Activated CD8-positive, alpha-beta T cell treated with anti-CD3 and anti-CD28 coated beads, Interleukin-2, amount 10 ng/mL, durations not matched to agents 7 days and 5 days (primary cell): ENCODE results near the gene ANO5. TPM values are rescaled to one million over a fixed set of nuclear protein-coding genes. Genes with fewer than 3 reads are reported as not detected.

Source experiments
- ATAC-seq: fragments of 150-1000 bp; cut with Tn5 transposase; one replicate; pipeline ENCODE4 v1.10.0; 2021; ENCODE audit warnings: moderate library complexity
- CTCF ChIA-PET: fragments of 350-600 bp; sonication (Branson Sonifier 250); formaldehyde crosslinking; loops from one replicate; lab custom pipeline; 2021; ENCODE audit warnings: antibody characterized with exemption; lab: Charles Lee
- POLR2A ChIA-PET: fragments of 350-600 bp; sonication (Branson Sonifier 250); formaldehyde crosslinking; loops from one replicate; lab custom pipeline; 2021; ENCODE audit warnings: antibody characterized with exemption; lab: Charles Lee
- DNase-seq: peaks from one replicate; pipeline ENCODE4 v3.0.0-alpha.2; 2020
- H3K27ac Mint-ChIP-seq: one replicate; pipeline ENCODE4 v1.8.0; 2021; ENCODE audit warnings: mild to moderate bottlenecking, mixed read lengths
- H3K27me3 Mint-ChIP-seq: one replicate; pipeline ENCODE4 v1.8.0; 2021; ENCODE audit warnings: low read depth, mixed read lengths
- H3K36me3 Mint-ChIP-seq: one replicate; pipeline ENCODE4 v1.8.0; 2021; ENCODE audit warnings: low read depth, mixed read lengths
- H3K4me1 Mint-ChIP-seq: one replicate; pipeline ENCODE4 v1.8.0; 2021; ENCODE audit warnings: low read depth, mixed read lengths
- H3K4me3 Mint-ChIP-seq: one replicate; pipeline ENCODE4 v1.8.0; 2021; ENCODE audit warnings: mild to moderate bottlenecking, mixed read lengths
- H3K9me3 Mint-ChIP-seq: one replicate; pipeline ENCODE4 v1.8.0; 2022; ENCODE audit warnings: mixed read lengths; ENCODE audit not compliant: insufficient read depth
- total RNA-seq, 2 experiments: library from RNA; stranded (reverse); gene quantifications; one replicate each; pipeline ENCODE4 v1.2.3, GENCODE V29; 2021

The ANO5 gene, protein sequence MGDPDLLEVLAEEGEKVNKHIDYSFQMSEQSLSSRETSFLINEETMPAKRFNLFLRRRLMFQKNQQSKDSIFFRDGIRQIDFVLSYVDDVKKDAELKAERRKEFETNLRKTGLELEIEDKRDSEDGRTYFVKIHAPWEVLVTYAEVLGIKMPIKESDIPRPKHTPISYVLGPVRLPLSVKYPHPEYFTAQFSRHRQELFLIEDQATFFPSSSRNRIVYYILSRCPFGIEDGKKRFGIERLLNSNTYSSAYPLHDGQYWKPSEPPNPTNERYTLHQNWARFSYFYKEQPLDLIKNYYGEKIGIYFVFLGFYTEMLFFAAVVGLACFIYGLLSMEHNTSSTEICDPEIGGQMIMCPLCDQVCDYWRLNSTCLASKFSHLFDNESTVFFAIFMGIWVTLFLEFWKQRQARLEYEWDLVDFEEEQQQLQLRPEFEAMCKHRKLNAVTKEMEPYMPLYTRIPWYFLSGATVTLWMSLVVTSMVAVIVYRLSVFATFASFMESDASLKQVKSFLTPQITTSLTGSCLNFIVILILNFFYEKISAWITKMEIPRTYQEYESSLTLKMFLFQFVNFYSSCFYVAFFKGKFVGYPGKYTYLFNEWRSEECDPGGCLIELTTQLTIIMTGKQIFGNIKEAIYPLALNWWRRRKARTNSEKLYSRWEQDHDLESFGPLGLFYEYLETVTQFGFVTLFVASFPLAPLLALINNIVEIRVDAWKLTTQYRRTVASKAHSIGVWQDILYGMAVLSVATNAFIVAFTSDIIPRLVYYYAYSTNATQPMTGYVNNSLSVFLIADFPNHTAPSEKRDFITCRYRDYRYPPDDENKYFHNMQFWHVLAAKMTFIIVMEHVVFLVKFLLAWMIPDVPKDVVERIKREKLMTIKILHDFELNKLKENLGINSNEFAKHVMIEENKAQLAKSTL
- under 1 TPM in 1 of 2 experiments, not detected in 1; 0.08 TPM for total RNA-seq

DNA sequence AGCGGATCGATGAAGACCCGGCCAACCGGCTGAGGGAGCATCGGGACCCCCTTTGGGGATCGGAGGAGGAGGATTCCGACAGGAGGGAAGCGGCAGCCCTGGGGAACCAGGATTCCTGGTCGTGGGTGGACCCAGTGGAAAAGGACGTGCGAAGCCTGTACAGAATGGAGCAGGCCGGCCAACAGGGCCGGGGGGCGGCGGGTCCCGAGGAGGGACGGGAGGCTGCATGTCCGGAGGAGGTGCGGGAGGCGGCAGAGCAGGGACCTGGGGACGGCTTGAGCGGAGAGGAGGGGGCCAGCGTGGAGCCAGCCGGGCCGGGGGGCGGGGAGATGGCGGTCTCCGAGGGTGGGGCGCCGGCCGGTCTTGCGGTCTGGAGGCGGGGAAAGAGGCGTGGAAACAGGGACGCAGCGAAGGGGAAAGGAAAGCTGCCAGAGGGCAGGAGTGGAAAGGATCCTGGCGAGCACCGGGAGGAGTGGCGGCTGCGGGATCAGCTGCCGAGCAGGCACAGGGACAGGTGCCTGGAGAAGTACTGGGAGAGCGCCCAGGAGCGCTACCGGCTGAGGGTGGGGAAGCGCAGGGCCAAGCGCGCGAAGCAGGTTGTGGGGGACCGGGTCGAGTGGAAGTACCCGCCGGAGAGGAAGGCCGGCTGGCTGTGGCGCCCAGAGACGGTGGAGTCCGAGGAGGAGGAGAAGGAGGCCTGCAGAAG, at the start of gene ANO5:
Gene ANO5 (plus strand): TSS at position 444 of the 706 bp plus-strand sequence. CDS start 408 bp downstream, outside the sequence.
- DNase-seq (no peak), ATAC-seq (peak; percentile 42)
- POLR2A ChIA-PET = no interaction called here
- Mint-ChIP-seq H3K4me3 (no peak within 1 kb of the TSS), H3K9me3 (no peaks in the 10 kb centered on the region), H3K27ac (no peak within 1 kb of the TSS), H3K36me3 (no peaks in the 10 kb centered on the region), H3K4me1 (peaks cover 3% of the 10 kb centered on the region), H3K27me3 (peaks cover 27% of the 10 kb centered on the region)
- CTCF ChIA-PET = no interaction called here

DNA sequence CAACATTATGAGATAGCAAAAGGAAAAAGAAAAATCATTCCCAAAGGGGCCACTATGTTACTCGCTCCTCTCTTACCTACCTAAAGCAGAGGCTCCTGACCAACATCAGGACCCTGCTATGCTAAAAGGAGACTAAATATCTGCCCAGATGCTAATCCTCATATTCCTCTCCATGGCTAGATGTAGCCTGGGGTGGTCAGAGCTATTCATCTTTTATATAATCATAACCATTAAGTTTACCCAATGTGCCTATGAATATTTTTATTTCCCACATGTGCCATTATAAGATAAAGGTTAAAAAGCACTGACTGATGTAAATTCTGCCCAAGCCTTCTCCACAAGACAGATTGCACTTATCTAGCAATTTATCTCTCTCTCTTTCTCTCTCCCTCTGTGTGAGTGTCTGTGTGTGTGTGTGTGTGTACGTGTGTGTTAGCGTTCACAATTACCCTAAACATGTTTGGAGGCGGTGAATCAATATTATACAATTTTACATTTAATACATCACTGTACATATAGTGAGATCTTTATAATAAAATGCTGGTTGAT, 41.2 kb upstream of the ANO5 start:
- H3K36me3 Mint-ChIP-seq = no peaks in the 10 kb centered on the region
- ChIA-PET CTCF (no interaction called here), POLR2A (no interaction called here)
- H3K9me3 Mint-ChIP-seq = no peaks in the 10 kb centered on the region
- no peaks in the 10 kb centered on the region for H3K4me1 Mint-ChIP-seq
- ATAC-seq (no peak), DNase-seq (no peak)
- no peak overlapping the region for H3K4me3 Mint-ChIP-seq
- H3K27me3 Mint-ChIP-seq = no peaks in the 10 kb centered on the region
- H3K27ac Mint-ChIP-seq = no peak overlapping the region

DNA sequence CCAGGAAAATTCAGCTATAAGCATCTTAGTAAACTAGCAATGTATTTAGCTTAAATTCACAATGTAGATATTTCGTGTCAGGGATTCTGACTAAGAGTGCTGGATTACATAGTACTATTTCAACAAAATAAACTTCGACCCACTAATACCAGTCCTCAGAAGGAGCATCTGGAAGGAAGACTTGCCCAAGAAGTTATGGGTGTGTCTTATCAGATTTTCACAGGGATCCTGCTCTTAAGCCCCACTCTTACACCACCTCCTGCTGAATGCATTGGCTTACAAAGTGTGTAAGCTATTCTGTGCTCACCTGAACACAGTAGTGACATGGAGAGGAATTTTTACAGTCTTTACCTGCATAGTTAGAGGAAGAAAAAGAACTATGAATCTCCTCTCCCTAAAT, 35.4 kb upstream of the ANO5 start:
- Mint-ChIP-seq H3K27ac (no peak overlapping the region), H3K27me3 (no peaks in the 10 kb centered on the region), H3K36me3 (no peaks in the 10 kb centered on the region), H3K9me3 (no peaks in the 10 kb centered on the region), H3K4me3 (no peak overlapping the region), H3K4me1 (no peaks in the 10 kb centered on the region)
- DNase-seq = no peak
- ChIA-PET POLR2A (no interaction called here), CTCF (no interaction called here)
- no peak for ATAC-seq

DNA sequence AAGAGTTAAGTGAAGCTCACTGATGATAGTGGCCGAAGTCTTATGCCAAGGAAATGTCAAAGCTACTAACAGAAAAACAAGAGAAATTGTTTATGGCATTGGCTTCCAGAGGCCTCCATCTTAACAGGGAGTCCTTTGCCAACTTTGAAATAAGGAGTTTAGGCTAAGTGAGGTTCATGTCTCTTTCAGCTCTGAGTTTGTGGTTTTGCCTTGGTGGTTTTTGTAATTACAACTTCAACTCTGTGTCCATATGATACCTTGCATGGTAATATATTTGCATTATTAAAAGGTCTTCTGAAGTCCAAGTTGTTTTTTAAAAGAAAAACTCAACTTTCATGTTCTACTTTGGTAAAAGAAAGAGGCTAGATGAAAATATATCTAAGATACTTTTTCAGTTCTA, 31.4 kb upstream of the ANO5 start:
- Mint-ChIP-seq H3K36me3 (no peaks in the 10 kb centered on the region), H3K4me1 (no peaks in the 10 kb centered on the region), H3K4me3 (no peak overlapping the region), H3K9me3 (no peaks in the 10 kb centered on the region), H3K27me3 (no peaks in the 10 kb centered on the region), H3K27ac (no peak overlapping the region)
- ChIA-PET CTCF (no interaction called here), POLR2A (no interaction called here)
- no peak for ATAC-seq
- DNase-seq = no peak

DNA sequence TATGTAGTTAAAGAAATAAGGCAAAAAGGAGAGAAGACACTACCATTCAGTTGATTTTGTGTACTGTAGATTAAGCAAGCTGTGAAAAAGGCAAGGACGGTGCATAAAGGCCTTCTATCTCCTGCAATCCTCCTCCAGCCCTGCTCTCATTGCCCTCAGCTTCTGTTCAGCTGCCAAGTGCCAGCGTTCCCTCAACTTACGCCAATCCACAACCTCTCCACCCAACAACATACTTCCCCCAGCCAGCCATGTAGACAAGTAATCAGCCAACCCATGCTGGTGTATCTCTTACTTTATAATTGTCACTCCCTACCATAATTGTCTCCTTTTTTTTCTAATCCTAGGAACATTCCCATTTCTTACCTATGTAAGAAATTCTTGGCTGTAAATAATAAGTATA, 30.1 kb upstream of the ANO5 start:
- no peak for ATAC-seq
- Mint-ChIP-seq H3K36me3 (no peaks in the 10 kb centered on the region), H3K27me3 (no peaks in the 10 kb centered on the region), H3K27ac (no peak overlapping the region), H3K4me1 (no peaks in the 10 kb centered on the region), H3K4me3 (no peak overlapping the region), H3K9me3 (no peaks in the 10 kb centered on the region)
- ChIA-PET POLR2A (no interaction called here), CTCF (no interaction called here)
- no peak for DNase-seq

DNA sequence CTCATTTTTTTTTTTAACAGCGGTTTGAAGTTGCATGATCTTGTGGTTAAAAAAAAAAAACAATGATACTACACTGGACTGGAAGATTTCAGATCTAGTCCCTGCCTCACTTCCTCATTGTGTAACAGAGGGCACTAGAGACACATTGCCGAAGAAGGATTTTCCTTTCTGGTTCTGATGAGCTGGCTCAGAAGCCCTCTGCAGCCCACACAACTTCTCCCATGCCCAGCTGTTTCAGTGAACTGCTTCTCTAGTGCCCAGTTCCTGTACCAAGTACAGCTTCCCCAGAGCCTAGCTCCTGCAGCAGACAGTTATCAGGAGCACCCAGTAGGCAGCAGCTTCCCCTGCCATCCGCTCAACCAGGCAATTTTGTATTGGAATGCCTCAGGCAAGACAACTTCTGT, 29.5 kb upstream of the ANO5 start:
- no peaks in the 10 kb centered on the region for H3K36me3 Mint-ChIP-seq
- H3K4me1 Mint-ChIP-seq = no peaks in the 10 kb centered on the region
- ATAC-seq = no peak
- DNase-seq = no peak
- POLR2A ChIA-PET = no interaction called here
- no peak overlapping the region for H3K27ac Mint-ChIP-seq
- no peak overlapping the region for H3K4me3 Mint-ChIP-seq
- CTCF ChIA-PET = no interaction called here
- no peaks in the 10 kb centered on the region for H3K9me3 Mint-ChIP-seq
- H3K27me3 Mint-ChIP-seq = no peaks in the 10 kb centered on the region

DNA sequence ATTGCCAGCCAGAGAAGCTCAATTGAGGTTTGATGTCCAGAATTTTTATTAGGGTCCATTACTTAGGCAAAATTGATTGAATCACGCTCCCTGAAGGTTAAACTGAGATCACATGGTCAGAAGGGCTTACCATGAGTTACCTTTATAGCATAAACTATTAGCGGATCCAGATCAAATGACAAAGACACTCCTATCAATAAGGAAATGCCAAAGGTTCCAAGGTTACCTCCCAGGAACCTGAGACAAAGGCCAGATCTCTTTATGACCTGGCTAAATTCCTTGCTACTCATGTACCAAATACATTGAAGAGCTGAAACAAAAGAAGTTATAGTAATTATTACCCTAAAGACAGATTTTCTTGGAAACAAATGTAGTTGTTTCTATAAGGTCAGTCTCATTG, 27.8 kb upstream of the ANO5 start:
- ATAC-seq (no peak), DNase-seq (no peak)
- Mint-ChIP-seq H3K27me3 (no peaks in the 10 kb centered on the region), H3K36me3 (no peaks in the 10 kb centered on the region), H3K27ac (no peak overlapping the region), H3K4me3 (no peak overlapping the region), H3K9me3 (no peaks in the 10 kb centered on the region), H3K4me1 (no peaks in the 10 kb centered on the region)
- ChIA-PET POLR2A (no interaction called here), CTCF (no interaction called here)

DNA sequence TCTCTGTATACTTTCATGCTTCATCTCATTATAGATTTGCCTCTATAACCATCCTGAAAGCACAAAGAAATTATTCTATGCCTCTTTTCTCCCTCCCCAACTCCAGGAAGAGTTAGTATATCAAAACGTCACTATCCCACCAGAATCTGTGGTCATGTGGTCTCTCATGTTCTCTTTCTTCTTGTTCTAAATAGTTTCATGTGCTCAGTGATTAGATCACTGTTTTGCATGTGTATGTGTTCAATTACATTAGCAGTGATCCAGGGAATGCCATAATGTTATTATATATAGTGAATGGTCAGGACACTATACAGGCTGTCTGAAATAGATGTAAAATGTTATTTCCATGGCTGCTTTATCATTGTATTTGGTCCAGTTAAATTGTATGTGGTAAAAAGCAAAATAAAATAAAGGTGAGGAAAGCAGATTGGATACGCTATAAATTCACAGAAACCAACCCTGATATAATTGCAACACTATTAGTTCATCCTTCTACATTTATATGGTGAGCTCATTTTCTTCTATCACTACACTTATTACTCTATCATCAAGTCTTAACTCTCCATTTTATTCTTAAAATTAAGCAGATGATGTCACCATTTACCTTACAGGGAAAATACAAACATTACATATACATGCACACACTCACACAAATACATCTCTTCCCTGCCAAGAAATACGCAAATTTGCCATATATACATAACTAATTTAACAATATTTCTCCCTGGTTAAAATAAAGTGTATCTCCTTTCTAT, 26.9 kb upstream of the ANO5 start:
- Mint-ChIP-seq H3K36me3 (no peaks in the 10 kb centered on the region), H3K4me3 (no peak overlapping the region), H3K4me1 (no peaks in the 10 kb centered on the region), H3K27ac (no peak overlapping the region), H3K27me3 (no peaks in the 10 kb centered on the region), H3K9me3 (no peaks in the 10 kb centered on the region)
- POLR2A ChIA-PET = no interaction called here
- no peak for DNase-seq
- no peak for ATAC-seq
- CTCF ChIA-PET = no interaction called here

DNA sequence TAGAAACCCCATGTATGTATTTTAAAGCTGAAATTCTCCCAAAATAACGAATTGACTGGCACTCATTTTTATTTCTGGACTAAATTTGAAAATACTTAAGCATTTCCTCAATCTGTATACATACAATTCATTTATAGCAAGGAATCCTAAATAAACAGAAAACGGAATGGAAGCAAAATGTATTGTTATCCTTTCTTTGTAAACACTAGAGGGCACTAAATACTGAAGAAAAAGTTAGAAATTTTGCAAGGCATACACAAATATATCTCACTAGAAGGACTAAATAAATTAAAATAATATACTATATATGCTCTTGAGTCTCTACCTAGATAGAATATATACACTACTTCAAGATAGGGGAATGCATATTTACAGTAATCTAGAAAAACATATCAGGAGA, 23.1 kb upstream of the ANO5 start:
- Mint-ChIP-seq H3K27me3 (no peaks in the 10 kb centered on the region), H3K36me3 (no peaks in the 10 kb centered on the region), H3K27ac (no peak overlapping the region), H3K4me1 (no peaks in the 10 kb centered on the region), H3K9me3 (no peaks in the 10 kb centered on the region), H3K4me3 (no peak overlapping the region)
- POLR2A ChIA-PET = no interaction called here
- DNase-seq (no peak), ATAC-seq (no peak)
- CTCF ChIA-PET = interaction anchor here (0.7 to 1.2 kb wide), 2 partner anchors 20 to 135 kb away, joined by 3 to 4 read pairs; no protein-coding TSS in a partner anchor

DNA sequence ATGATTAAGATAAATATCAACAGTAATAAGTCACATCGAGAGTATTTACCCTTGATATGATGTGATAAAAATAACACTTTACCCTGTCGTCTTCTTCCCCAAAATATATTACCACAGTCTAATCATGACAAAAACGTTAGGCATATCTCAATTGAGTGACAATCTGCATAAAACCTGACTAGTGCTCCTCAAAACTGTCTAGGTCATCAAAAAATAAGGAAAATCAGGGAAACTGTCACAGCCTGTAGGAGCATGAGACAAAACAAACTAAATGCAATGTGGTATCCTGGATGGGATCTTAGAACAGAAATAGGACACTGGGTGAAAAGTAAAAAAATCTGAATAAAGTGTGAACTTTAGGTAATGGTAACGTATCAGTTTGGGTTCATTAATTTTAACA, 19.4 kb upstream of the ANO5 start:
- no peak for DNase-seq
- Mint-ChIP-seq H3K36me3 (no peaks in the 10 kb centered on the region), H3K27me3 (no peaks in the 10 kb centered on the region), H3K9me3 (no peaks in the 10 kb centered on the region), H3K4me1 (no peaks in the 10 kb centered on the region), H3K27ac (no peak overlapping the region), H3K4me3 (no peak overlapping the region)
- CTCF ChIA-PET = no interaction called here
- ATAC-seq = no peak
- POLR2A ChIA-PET = no interaction called here

DNA sequence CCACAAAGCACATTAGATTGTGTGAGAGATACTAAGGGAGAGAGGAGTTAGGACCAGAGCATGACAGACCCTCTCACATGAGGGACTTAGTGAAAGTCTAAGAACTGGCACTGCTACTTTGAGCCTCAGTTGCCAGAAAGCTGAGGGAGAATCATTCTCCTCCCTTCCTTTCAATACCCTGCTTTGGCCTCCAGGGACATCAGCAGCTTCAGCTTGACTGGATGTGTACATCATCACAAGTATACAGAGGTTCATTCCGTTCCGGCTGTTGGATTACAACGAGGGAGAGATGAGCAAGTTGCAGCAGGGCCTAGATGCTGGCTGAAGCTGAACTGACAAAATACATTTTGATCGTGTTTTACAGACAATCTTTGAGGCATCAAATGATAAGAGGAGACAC, 15.7 kb upstream of the ANO5 start:
- no peak overlapping the region for H3K4me3 Mint-ChIP-seq
- H3K9me3 Mint-ChIP-seq = no peaks in the 10 kb centered on the region

More for the DNA sequence above, 15.7 kb upstream of the ANO5 start:
- ChIA-PET POLR2A (no interaction called here), CTCF (no interaction called here)
- Mint-ChIP-seq H3K4me1 (no peaks in the 10 kb centered on the region), H3K36me3 (no peaks in the 10 kb centered on the region), H3K27me3 (no peaks in the 10 kb centered on the region), H3K27ac (no peak overlapping the region)
- DNase-seq (no peak), ATAC-seq (no peak)
